ENCODE measurements around the gene TSPAN18.

- no peak for TF ChIP-seq EZH2 (IDR thresholded peaks at IDR 0.05)
- TF ChIP-seq POLR2AphosphoS5 (IDR thresholded peaks at IDR 0.05; ENCODE audit: borderline replicate concordance, low read depth, low read length) = no peak
Measured at GRCh38 chr11:44878711-44879110, 151.9 kb downstream of the TSPAN18 start.

Measured in SK-N-MC (cell line).